Right ventricle myocardium inferior (tissue), 1 donor: ENCODE measurements around the gene RIBC2. TPM values are rescaled to one million over a fixed set of nuclear protein-coding genes. Genes with fewer than 3 reads are reported as not detected.
"Not testable (repeated sequence)": the region's sequence is repeated elsewhere in the genome, so short reads cannot be mapped to it uniquely, and the experiment has no call there.

Experiments
- ATAC-seq: fragments of 200-7000 bp; cut with Tn5 transposase; one replicate; pipeline ENCODE4 v1.9.1; 2020; ENCODE audit warnings: mild to moderate bottlenecking, moderate library complexity
- DNase-seq: peaks from one replicate; pipeline ENCODE4 v3.0.0; 2021; ENCODE audit errors: missing footprints
- intact Hi-C: fragments of 100-400 bp; cut with DNase I; formaldehyde crosslinking; loops from one replicate; pipeline ENCODE4 v1.11.0; 2022
- long read RNA-seq: library from polyadenylated mRNA; unstranded; transcript quantifications from one replicate; pipeline ENCODE4 v2.0.0, GENCODE V29; 2021
- total RNA-seq: library from RNA; stranded (reverse); fragmentation: NEBNext Ultra II Directional; extraction: Animal tissue kit (Norgen Biotek cat#: 25700); gene quantifications from one replicate; pipeline ENCODE4 v1.2.1, GENCODE V29; 2021
- donor health status: DM: no; HTN: yes; CAD: no; lungs with severe emphysema.

RIBC2 gene, protein sequence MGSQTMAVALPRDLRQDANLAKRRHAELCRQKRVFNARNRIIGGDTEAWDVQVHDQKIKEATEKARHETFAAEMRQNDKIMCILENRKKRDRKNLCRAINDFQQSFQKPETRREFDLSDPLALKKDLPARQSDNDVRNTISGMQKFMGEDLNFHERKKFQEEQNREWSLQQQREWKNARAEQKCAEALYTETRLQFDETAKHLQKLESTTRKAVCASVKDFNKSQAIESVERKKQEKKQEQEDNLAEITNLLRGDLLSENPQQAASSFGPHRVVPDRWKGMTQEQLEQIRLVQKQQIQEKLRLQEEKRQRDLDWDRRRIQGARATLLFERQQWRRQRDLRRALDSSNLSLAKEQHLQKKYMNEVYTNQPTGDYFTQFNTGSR
- 0.51 TPM for total RNA-seq
- long read RNA-seq: 0 reads

DNA sequence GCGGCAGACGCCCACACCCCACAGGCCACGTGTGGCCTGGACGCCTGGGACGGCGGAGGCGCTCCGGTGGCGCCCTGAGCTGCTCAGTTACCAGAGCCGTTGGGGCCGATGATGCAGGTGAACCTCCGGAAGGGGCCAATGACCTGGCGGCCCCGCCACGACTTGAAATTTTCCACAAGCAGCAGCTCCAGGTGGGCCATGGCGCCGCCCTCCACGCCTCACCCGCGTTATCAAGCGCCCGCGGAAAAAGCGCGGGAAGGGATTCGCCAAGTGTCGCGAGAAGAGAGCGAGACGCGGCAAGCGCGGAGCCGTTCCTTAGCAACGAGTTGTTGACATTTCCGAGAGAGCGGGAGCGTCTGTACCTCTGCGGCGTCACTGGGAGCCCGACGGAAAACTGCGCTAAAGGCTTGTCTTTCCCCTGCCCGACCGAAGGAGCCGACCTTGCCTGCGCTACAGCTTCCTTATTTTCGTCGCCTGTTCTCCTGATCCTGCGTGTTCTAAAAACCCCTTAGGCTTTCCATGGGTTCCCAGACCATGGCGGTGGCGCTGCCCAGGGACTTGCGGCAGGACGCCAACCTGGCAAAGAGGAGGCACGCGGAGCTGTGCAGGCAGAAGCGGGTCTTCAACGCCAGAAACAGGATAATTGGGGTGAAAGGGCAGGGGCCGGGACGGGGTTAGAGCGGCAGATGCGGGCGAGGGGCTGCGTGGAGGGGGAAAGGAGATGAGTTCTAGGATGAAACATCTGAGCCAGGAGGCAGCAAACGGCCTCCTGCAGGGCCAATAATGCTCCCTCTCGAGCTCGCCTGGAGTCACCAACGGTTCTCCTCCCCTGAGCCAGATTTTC lies at the start of gene RIBC2, which contains the start of gene SMC1B:
Gene RIBC2 (plus strand): TSS at position 326 of the 844 bp plus-strand sequence. CDS start 194 bp downstream, at position 520.
Gene SMC1B (minus strand): TSS at position 232 of the 844 bp plus-strand sequence. CDS start 32 bp downstream, at position 200.
- DNase-seq: peak; percentile 84
- ATAC-seq: peak; percentile 92
- intact Hi-C loops: loop anchor here (10.0 kb wide), 1 partner anchor 261 kb away; the partner anchor contains the start of gene ATXN10

DNA sequence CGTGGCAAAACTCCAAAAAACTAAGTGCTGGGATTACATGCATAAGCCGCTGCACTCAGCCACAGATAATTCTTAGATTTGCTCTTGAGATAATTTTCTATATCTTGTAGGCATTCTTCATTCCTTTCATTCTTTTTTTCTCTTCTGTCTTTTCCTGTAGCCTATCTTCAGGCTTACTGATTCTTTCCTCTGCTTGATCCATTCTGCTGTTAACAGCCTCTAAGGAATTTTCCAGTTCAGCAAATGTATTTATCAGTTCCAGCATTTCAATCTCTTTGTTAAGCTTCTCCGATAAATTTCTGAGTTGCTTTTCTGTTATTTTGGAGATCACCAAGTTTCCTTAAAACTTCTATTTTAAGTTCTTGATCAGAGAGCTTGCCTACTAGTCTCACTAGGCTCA lies 46.8 kb upstream of the RIBC2 start:
- DNase-seq: no peak
- intact Hi-C loops: no loop called here
- ATAC-seq: no peak

DNA sequence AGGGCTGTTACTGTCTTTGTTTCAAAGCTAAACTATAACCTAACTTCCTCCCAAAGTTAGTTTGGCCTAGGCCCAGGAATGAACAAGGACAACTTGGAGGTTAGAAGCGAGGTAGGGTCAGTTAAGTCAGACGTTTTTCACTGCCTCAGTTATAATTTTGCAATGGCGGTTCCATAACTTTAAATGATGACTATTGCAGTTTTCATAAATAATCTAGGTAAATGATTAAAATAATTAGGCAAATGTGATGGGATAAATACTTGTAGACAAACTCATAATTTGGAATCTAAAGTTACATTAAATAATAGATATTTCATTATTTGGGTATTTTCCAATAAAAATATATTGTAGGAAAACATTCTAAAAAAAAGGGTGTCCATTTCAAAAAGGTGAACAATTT lies 39.9 kb upstream of the RIBC2 start:
- intact Hi-C loops, ATAC-seq, DNase-seq: not testable (repeated sequence)

DNA sequence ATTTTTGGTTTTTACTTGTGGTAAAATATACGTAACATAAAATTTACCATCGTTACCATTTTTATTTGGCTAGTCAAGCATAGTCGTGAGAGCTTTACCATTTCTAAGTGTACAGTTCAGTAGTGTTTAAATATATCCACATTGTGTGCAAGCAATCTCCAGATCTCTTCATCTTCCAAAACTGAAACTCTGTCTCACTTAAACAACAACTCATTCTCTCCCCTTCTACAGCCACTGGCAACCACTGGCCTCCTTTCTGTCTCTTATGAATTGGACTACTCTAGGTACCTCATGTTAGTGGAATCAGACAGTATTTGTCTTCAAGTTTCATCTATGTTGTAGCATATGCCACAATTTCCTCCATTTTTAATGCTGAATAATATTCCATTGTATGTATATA lies 37.5 kb upstream of the RIBC2 start:
- intact Hi-C loops: no loop called here
- ATAC-seq: no peak

DNA sequence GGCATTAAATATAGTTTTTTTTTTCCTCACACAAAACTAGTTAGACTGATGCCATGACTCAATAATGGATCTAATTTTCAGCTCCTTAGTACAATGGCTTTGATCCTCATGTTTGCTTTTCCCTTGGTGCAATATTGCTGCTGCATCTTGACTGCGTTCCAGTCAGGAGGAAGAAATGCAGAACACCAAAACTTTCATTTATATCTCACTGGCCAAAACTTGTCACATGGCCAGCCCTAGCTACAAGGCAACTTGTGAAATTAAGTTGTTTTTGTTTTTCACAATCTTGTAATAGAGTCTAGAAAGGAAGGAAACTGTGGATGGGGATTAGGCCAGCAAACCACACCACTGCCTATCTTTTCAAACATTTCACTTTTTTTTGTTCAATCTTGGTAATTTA lies 36.8 kb upstream of the RIBC2 start:
- intact Hi-C loops: no loop called here
- ATAC-seq (peak; percentile 50), DNase-seq (peak; percentile 70)

More for the DNA sequence above, 37.5 kb upstream of the RIBC2 start:
- DNase-seq: no peak

- intact Hi-C loops: no loop called here
- no peak for ATAC-seq
- DNase-seq: no peak
These were observed 32.1 kb upstream of the RIBC2 start for GRCh38 chr22:45381348-45381747.

GRCh38 chr22:45389546-45389945 lies 23.9 kb upstream of the RIBC2 start:
- intact Hi-C loops: no loop called here
- ATAC-seq: no peak

GRCh38 chr22:45397806-45398205 lies 15.7 kb upstream of the RIBC2 start:
- intact Hi-C loops: no loop called here
- ATAC-seq (no peak), DNase-seq (no peak)

More at GRCh38 chr22:45389546-45389945, 23.9 kb upstream of the RIBC2 start:
- no peak for DNase-seq

- ATAC-seq: no peak
- DNase-seq: no peak
- intact Hi-C loops: no loop called here
These were observed 15.3 kb upstream of the RIBC2 start for GRCh38 chr22:45398214-45398613.

DNA sequence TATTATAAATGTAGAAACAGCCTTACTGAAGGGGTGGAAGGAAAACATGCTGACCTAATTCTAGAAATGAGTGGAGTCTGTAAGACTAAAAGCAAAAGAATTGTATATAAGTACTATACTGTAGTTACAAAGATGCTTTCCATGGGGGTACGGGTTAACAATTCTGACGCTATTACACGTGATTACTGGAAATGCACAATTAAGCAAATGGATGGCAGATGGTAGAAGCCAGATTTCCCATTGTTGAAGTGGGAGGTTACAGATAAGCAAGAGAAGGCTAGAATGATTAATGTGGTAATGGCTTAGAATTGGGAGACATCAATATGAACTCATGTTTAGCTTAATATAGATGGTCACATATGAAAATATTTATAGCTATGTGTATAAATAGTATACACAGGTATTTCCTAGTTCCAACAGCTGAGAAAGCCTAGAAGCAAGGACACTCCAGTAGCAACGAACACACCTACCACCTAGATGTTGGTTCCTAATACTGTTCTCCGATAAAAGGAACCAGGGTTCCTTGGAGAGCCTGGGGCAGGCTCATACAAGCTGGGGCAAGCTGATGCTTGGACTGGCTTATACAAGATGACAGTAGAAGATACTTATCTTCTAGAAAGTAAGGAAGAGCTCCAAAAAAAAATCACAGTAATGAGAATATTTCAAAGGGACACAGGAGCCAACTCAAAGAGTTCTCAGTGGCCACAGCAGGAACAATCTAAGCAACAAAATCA lies 13.6 kb upstream of the RIBC2 start:
- ATAC-seq (no peak), DNase-seq (no peak)
- intact Hi-C loops: no loop called here

- no peak for ATAC-seq
- intact Hi-C loops: no loop called here
- no peak for DNase-seq
These were observed 11.0 kb upstream of the RIBC2 start for GRCh38 chr22:45402466-45402985.

- ATAC-seq: no peak
- intact Hi-C loops: no loop called here
- no peak for DNase-seq
These were observed 5.7 kb upstream of the RIBC2 start for GRCh38 chr22:45407793-45408192.

GRCh38 chr22:45413013-45413367 lies 503 bp upstream of the RIBC2 start:
- intact Hi-C loops: loop anchor here (10.0 kb wide), 1 partner anchor 262 kb away; the partner anchor contains the start of gene ATXN10
- ATAC-seq (peak; percentile 10), DNase-seq (no peak)

DNA sequence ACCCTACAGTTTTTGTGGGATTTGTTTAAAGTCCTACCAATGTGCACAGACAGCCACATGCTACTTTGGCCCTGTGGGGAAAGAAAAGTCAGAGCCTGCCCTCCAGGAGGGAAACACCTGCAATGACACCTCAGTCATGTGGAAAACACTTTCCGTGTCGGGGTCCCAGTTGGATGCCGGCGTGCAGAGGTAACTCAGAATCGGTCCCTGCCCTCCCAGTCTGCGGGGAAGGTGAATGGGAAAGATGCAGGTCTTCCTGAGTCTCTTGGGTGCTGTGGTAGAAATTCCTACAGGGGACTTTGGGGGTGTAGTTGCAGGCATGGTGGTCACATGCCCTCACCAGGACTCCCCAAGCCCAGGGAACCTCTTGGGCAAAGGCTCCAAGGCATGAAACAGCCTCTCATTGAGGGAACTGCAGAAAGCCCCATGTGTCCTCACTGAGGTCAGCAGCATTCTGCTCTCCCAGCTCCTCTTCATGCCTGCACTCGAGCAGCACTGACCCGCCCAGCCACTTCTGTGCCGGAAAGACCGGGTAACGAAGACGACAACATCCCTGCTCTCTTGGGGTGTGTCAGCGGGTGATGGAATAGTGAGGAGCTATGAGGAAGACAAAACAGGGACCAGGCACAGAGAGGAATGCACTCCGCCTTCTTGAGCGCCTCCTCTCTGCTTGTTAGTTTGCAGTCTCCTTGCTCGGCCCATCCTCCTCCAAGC lies 4.7 kb downstream of the RIBC2 start:
- no peak for DNase-seq
- ATAC-seq: no peak
- intact Hi-C loops: loop anchor here (10.0 kb wide), 1 partner anchor 257 kb away; the partner anchor contains the start of gene ATXN10

DNA sequence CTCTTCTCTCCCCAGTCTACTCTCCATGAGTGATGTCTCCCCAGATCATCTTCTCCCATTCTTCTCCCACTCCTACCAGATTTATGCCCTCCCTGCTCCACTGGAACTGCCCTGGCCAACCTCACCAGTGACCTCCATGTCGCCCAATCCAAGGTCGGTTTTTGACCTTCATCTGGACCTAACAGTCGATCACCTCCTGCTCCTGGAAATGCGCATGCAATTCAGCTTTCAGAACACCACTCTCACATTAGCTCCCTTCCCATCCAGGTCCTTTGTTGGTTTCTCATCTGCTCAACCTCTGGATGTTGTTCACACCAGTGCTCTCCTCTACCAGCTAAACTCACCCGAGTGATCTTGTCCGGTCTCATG lies 5.3 kb downstream of the RIBC2 start:
- intact Hi-C loops: loop anchor here (10.0 kb wide), 1 partner anchor 256 kb away; the partner anchor contains the start of gene ATXN10
- no peak for DNase-seq
- ATAC-seq: no peak

DNA sequence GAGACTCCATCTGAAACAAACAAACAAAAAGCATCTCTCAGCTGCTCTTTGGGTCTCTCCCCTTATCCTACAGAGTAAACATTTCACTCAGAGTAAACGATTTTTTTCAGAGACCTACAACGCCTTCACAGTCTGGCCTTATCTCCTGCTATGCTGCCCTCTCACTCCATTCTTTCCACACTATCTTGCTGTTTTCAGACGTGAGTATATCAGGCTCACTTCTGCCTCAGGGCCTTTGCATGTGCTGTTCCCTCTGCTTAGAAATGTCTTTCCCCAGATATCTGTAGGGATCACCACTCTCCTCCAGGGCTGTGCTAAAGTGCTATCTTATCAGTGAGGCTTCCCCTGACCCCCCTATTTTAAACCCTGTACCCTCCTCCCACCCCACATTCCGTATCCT lies 6.5 kb downstream of the RIBC2 start:
- intact Hi-C loops: no loop called here
- no peak for ATAC-seq

DNA sequence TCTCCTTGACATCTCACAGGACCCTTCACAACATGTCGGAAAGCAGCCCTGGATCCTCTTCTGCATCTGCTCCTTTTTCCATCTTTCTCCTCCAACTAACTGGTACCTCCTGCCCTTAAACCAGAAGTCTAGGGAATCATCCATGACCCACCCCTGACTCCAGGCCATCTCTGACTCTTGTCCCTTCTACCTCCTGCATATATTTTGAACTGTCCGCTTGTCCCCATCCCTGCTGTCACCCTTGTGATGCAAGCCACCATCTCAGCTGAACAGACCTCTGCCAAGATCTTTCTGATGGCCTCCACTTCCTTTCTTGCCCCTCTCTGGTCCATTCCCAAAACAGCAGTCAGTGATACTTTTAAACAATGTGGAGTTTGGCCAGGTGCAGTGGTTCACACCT lies 7.0 kb downstream of the RIBC2 start:
- intact Hi-C loops: no loop called here
- ATAC-seq: no peak
- no peak for DNase-seq

More for the DNA sequence above, 6.5 kb downstream of the RIBC2 start:
- DNase-seq: no peak
